ENCODE results near the gene ZNF69.
"Not testable (repeated sequence)": the region's sequence is repeated elsewhere in the genome, so short reads cannot be mapped to it uniquely, and the experiment has no call there.

ZNF69 gene

DNA sequence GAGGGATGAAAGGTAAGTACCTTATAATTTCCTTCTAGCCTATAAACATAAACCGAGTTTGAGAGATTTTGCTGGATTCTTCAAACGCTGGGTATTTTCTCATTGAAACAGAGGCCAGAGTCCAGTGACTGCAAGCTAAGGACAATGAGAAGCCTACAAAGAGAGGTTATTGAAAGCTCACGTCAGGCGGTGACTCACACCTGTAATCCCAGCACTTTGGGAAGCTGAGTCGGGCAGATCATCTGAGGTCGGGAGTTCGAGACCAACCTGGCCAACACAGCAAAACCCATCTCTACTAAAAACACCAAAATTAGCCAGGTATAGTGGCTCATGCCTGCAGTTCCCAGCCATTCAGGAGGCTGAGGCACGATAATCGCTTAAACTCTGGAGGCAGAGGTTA is 15.0 kb upstream of the ZNF69 start:
- no peaks in the 10 kb centered on the region for H3K27me3 ChIP-seq (ENCODE audit: insufficient read depth, poor library complexity, severe bottlenecking)
- no peak overlapping the region for H3K27ac ChIP-seq (replicated peaks)
- TF ChIP-seq SPI1 (IDR thresholded peaks at IDR 0.05; ENCODE audit: borderline replicate concordance, low read depth) (no peak), GABPA (IDR thresholded peaks at IDR 0.05; ENCODE audit: low read depth) (no peak)
- TF ChIP-seq, protein P1, sequence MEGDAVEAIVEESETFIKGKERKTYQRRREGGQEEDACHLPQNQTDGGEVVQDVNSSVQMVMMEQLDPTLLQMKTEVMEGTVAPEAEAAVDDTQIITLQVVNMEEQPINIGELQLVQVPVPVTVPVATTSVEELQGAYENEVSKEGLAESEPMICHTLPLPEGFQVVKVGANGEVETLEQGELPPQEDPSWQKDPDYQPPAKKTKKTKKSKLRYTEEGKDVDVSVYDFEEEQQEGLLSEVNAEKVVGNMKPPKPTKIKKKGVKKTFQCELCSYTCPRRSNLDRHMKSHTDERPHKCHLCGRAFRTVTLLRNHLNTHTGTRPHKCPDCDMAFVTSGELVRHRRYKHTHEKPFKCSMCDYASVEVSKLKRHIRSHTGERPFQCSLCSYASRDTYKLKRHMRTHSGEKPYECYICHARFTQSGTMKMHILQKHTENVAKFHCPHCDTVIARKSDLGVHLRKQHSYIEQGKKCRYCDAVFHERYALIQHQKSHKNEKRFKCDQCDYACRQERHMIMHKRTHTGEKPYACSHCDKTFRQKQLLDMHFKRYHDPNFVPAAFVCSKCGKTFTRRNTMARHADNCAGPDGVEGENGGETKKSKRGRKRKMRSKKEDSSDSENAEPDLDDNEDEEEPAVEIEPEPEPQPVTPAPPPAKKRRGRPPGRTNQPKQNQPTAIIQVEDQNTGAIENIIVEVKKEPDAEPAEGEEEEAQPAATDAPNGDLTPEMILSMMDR (IDR thresholded peaks at IDR 0.05; ENCODE audit: insufficient read depth, low read length), result no peak
- no peak overlapping the region for H3K4me3 ChIP-seq (replicated peaks; ENCODE audit: insufficient read depth, low read length)
- DNase-seq (ENCODE audit: low read depth in 1 of 2, low spot score in 1 of 2), result no peak

DNA sequence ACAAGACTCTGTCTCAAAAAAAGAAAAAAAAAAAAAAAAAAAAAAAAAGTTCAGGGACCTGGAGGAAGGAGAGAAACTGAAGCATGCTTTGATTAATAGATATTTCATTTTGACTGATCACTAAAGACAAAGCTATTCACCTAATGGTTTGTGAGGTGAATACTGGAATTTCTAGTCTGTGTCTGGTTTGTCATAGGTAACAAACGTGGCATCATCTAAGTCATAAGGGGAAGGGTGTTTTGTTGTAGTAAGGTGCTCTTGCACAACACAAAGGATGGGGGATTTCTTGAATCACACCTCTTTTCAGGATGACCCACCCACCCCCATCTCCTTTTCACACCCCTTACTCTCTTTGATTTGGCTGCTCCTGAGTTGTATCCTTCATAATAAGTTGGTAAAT is 13.8 kb upstream of the ZNF69 start:
- no peak overlapping the region for H3K27ac ChIP-seq (replicated peaks)
- H3K4me3 ChIP-seq (replicated peaks; ENCODE audit: insufficient read depth, low read length), result no peak overlapping the region
- no peaks in the 10 kb centered on the region for H3K27me3 ChIP-seq (ENCODE audit: insufficient read depth, poor library complexity, severe bottlenecking)
- no peak for TF ChIP-seq GABPA (IDR thresholded peaks at IDR 0.05; ENCODE audit: low read depth)
- TF ChIP-seq, protein P1 (IDR thresholded peaks at IDR 0.05; ENCODE audit: insufficient read depth, low read length), result no peak
- TF ChIP-seq SPI1 (IDR thresholded peaks at IDR 0.05; ENCODE audit: borderline replicate concordance, low read depth), result no peak
- no peak for TF ChIP-seq POLR2AphosphoS5 (IDR thresholded peaks at IDR 0.05; ENCODE audit: low read depth)
- TF ChIP-seq, protein P2, sequence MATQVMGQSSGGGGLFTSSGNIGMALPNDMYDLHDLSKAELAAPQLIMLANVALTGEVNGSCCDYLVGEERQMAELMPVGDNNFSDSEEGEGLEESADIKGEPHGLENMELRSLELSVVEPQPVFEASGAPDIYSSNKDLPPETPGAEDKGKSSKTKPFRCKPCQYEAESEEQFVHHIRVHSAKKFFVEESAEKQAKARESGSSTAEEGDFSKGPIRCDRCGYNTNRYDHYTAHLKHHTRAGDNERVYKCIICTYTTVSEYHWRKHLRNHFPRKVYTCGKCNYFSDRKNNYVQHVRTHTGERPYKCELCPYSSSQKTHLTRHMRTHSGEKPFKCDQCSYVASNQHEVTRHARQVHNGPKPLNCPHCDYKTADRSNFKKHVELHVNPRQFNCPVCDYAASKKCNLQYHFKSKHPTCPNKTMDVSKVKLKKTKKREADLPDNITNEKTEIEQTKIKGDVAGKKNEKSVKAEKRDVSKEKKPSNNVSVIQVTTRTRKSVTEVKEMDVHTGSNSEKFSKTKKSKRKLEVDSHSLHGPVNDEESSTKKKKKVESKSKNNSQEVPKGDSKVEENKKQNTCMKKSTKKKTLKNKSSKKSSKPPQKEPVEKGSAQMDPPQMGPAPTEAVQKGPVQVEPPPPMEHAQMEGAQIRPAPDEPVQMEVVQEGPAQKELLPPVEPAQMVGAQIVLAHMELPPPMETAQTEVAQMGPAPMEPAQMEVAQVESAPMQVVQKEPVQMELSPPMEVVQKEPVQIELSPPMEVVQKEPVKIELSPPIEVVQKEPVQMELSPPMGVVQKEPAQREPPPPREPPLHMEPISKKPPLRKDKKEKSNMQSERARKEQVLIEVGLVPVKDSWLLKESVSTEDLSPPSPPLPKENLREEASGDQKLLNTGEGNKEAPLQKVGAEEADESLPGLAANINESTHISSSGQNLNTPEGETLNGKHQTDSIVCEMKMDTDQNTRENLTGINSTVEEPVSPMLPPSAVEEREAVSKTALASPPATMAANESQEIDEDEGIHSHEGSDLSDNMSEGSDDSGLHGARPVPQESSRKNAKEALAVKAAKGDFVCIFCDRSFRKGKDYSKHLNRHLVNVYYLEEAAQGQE (IDR thresholded peaks at IDR 0.05; ENCODE audit: insufficient replicate concordance, low read depth), result no peak
- no peak for DNase-seq (ENCODE audit: low read depth in 1 of 2, low spot score in 1 of 2)

DNA sequence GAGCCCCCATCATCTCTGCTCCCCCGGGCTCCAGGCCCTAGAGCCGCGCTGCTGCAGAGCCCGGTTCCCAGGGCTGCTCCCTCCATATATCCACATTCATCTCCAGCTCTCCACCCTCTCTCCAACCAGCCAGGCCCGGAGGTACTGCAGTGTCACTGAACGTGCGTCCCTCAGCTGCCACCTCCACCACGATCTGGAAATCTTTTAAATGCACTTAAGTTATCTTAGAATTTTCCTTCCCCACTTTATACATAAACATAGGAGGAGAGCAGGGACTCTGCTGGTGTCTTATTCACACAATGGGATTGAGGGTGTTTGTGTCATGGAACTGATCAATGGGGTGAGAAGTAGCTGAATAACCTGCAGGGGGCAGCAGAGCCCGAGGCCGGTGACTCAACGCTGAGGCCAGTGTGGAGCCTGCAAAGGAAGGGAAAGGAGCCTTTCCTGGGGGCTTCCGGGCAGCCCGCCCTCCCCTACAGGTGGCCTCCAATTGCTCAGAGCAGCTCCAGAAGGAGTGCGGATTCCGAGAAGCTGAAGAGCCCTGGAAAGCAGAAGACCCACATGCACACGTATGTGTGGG is 7.8 kb upstream of the ZNF69 start:
- H3K4me3 ChIP-seq (replicated peaks; ENCODE audit: insufficient read depth, low read length); H3K27ac ChIP-seq (replicated peaks); H3K27me3 ChIP-seq (ENCODE audit: insufficient read depth, poor library complexity, severe bottlenecking); DNase-seq (ENCODE audit: low read depth in 1 of 2, low spot score in 1 of 2): not testable (repeated sequence)

DNA sequence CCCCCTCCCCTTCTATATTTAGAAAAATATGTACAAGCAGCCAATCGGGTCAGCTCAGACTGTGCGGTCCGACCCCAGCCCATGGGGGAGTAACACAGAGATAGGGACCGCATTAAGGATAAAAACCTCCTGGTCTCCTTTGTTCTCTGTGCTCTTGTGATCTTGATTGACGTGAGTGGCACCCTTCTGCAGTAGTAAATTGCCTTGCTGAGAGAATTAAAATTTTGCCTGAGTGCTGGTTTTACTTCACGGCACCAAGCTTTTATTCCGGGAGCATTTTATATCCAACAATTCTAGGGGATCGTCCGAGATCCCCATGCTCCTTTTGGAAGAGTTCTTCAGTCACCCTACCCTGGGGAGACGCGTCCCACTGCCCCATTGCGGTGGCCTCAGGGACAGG is 7.0 kb upstream of the ZNF69 start:
- TF ChIP-seq, protein P1 (IDR thresholded peaks at IDR 0.05; ENCODE audit: insufficient read depth, low read length), result no peak
- no peak for TF ChIP-seq POLR2AphosphoS5 (IDR thresholded peaks at IDR 0.05; ENCODE audit: low read depth)
- no peak for TF ChIP-seq SPI1 (IDR thresholded peaks at IDR 0.05; ENCODE audit: borderline replicate concordance, low read depth)
- TF ChIP-seq, protein P2 (IDR thresholded peaks at IDR 0.05; ENCODE audit: insufficient replicate concordance, low read depth), result no peak
- TF ChIP-seq GABPA (IDR thresholded peaks at IDR 0.05; ENCODE audit: low read depth), result no peak
- Histone ChIP-seq H3K4me3 (replicated peaks; ENCODE audit: insufficient read depth, low read length) (no peak overlapping the region), H3K27ac (replicated peaks) (no peak overlapping the region), H3K27me3 (ENCODE audit: insufficient read depth, poor library complexity, severe bottlenecking) (no peaks in the 10 kb centered on the region)
- no peak for DNase-seq (ENCODE audit: low read depth in 1 of 2, low spot score in 1 of 2)
